Measurements from ENCODE around the gene SGTB. TPM values are rescaled to one million over a fixed set of nuclear protein-coding genes. Genes with fewer than 3 reads are reported as not detected.

The SGTB gene
- total RNA-seq, 2 experiments from 2014 or later = 17.0 to 18.5 TPM

DNA sequence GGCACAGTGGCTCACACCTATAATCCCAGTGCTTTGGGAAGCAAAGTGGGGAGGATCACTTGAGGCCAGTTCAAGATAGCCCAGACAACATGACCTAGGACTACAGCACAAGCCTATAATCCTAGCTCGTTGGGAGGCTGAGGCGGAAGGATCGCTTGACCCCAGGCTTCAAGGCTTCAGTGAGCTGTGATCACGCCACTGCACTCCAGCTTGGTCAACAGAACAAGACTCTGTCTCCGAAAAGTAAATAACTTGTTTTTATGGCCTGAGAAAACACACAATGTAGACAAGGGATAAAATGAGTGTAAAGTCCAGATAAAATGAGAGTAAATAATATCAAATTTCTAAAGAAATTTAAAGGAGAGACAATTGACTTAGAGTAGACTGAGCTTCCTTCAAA is 70.8 kb downstream of the SGTB start:
- intact Hi-C loops (cut with micrococcal nuclease) = no loop called here
- H3K36me3 Mint-ChIP-seq (ENCODE audit: low read depth) = peaks cover 11% of the 10 kb centered on the region
- ChIA-PET CTCF (interaction anchor here (0.5 to 1.6 kb wide), 4 partner anchors 19 to 559 kb away, joined by 3 to 5 read pairs (median 3); no protein-coding TSS in a partner anchor), POLR2A (interaction anchor here (0.6 to 0.7 kb wide), 2 partner anchors 9 to 334 kb away, joined by 3 read pairs; no protein-coding TSS in a partner anchor)
- peaks cover 2% of the 10 kb centered on the region for H3K4me1 Mint-ChIP-seq (ENCODE audit: low read depth)
- ATAC-seq (no peak), DNase-seq (no peak)
- H3K9me3 Mint-ChIP-seq = no peaks in the 10 kb centered on the region
- no peaks in the 10 kb centered on the region for H3K27me3 Mint-ChIP-seq
- no peak overlapping the region for H3K27ac Mint-ChIP-seq
- H3K4me3 Mint-ChIP-seq = no peak overlapping the region
- no peak for TF ChIP-seq CTCF (IDR thresholded peaks at IDR 0.05)

GRCh38 chr5:65647941-65648340 is 74.0 kb downstream of the SGTB start:
- ChIA-PET POLR2A (no interaction called here), CTCF (no interaction called here)
- H3K4me3 Mint-ChIP-seq = no peak overlapping the region
- H3K27ac Mint-ChIP-seq = no peak overlapping the region
- H3K36me3 Mint-ChIP-seq (ENCODE audit: low read depth) = peaks cover 9% of the 10 kb centered on the region
- ATAC-seq = no peak
- intact Hi-C loops (cut with micrococcal nuclease) = no loop called here
- no peak for TF ChIP-seq CTCF (IDR thresholded peaks at IDR 0.05)
- DNase-seq = no peak
- no peaks in the 10 kb centered on the region for H3K4me1 Mint-ChIP-seq (ENCODE audit: low read depth)
- no peaks in the 10 kb centered on the region for H3K27me3 Mint-ChIP-seq
- no peaks in the 10 kb centered on the region for H3K9me3 Mint-ChIP-seq

DNA sequence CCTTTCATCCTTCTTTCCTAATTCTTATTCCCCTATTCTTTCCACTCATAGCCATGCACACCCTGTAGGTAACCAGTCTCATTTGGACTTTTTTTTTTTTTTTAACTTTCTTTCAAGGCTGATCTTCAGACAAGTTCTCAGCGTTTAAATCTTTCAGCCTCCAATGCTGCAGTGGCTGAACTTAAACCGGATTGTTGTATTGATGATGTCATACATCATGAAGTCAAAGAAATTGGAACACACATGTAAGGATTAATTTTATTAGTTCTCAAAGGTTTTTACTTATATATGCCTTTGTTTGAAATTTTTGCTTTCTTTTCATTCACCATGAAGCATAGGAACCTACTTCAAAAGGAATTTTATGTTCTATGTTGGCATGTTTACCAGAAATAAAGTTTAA is 75.0 kb downstream of the SGTB start:
- H3K9me3 Mint-ChIP-seq = no peaks in the 10 kb centered on the region
- peaks cover 10% of the 10 kb centered on the region for H3K36me3 Mint-ChIP-seq (ENCODE audit: low read depth)
- ATAC-seq (no peak), DNase-seq (no peak)
- H3K27ac Mint-ChIP-seq = no peak overlapping the region
- intact Hi-C loops (cut with micrococcal nuclease) = no loop called here
- ChIA-PET CTCF (no interaction called here), POLR2A (no interaction called here)
- no peak for TF ChIP-seq CTCF (IDR thresholded peaks at IDR 0.05)
- no peaks in the 10 kb centered on the region for H3K4me1 Mint-ChIP-seq (ENCODE audit: low read depth)
- H3K27me3 Mint-ChIP-seq = no peaks in the 10 kb centered on the region
- H3K4me3 Mint-ChIP-seq = no peak overlapping the region

GRCh38 chr5:65640240-65640639 is 81.7 kb downstream of the SGTB start:
- Mint-ChIP-seq H3K27me3 (no peaks in the 10 kb centered on the region), H3K36me3 (ENCODE audit: low read depth) (peaks cover 22% of the 10 kb centered on the region), H3K9me3 (no peaks in the 10 kb centered on the region), H3K27ac (no peak overlapping the region), H3K4me1 (ENCODE audit: low read depth) (no peaks in the 10 kb centered on the region), H3K4me3 (no peak overlapping the region)
- intact Hi-C loops (cut with micrococcal nuclease) = no loop called here
- CTCF ChIA-PET = no interaction called here
- ATAC-seq (no peak), DNase-seq (no peak)
- TF ChIP-seq CTCF (IDR thresholded peaks at IDR 0.05) = no peak
- POLR2A ChIA-PET = no interaction called here

- ATAC-seq (no peak), DNase-seq (no peak)
- Mint-ChIP-seq H3K27ac (no peak overlapping the region), H3K4me1 (ENCODE audit: low read depth) (peaks cover 29% of the 10 kb centered on the region), H3K36me3 (ENCODE audit: low read depth) (peaks cover 9% of the 10 kb centered on the region), H3K9me3 (no peaks in the 10 kb centered on the region), H3K4me3 (no peak overlapping the region), H3K27me3 (no peaks in the 10 kb centered on the region)
- intact Hi-C loops (cut with micrococcal nuclease) = no loop called here
- CTCF ChIA-PET = interaction anchor here (1.6 to 2.3 kb wide), 2 partner anchors 20 to 41 kb away, joined by 3 to 5 read pairs; no protein-coding TSS in a partner anchor
- no peak for TF ChIP-seq CTCF (IDR thresholded peaks at IDR 0.05)
- POLR2A ChIA-PET = interaction anchor here (1.6 kb wide), 1 partner anchor 92 kb away, joined by 5 read pairs; the partner anchor contains the start of gene NLN
These were observed 90.9 kb downstream of the SGTB start for GRCh38 chr5:65630981-65631380.

Measured in activated CD8-positive, alpha-beta T cell treated with anti-CD3 and anti-CD28 coated beads for 36 hours (primary cell).